Hepatocyte (in vitro differentiated cells): ENCODE data around the gene KCNQ1. TPM values are rescaled to one million over a fixed set of nuclear protein-coding genes. Genes with fewer than 3 reads are reported as not detected.

Experiments
- DNase-seq: peaks from one replicate; pipeline ENCODE4 v3.0.0-alpha.2; 2016; ENCODE audit warnings: low spot score
- H2AFZ ChIP-seq: fragments of 200-600 bp; sonication (generic); 2 replicates; pipeline ENCODE4 v1.6.0; 2016; ENCODE audit warnings: antibody characterized with exemption, mild to moderate bottlenecking
- H3K27ac ChIP-seq: fragments of 200-600 bp; sonication (generic); 2 replicates; pipeline ENCODE4 v1.5.1; 2016; ENCODE audit warnings: mild to moderate bottlenecking
- H3K27me3 ChIP-seq: fragments of 200-600 bp; sonication (generic); 2 replicates; pipeline ENCODE4 v1.6.1; 2016
- H3K36me3 ChIP-seq: fragments of 200-600 bp; sonication (generic); replicated peaks from 2 replicates; pipeline ENCODE4 v1.5.1; 2016; ENCODE audit warnings: low read depth; ENCODE audit not compliant: insufficient read depth
- H3K4me1 ChIP-seq: fragments of 200-600 bp; sonication (generic); 2 replicates; pipeline ENCODE4 v1.5.1; 2016; ENCODE audit warnings: mild to moderate bottlenecking, moderate library complexity; ENCODE audit not compliant: insufficient read depth
- H3K4me2 ChIP-seq: fragments of 200-600 bp; sonication (generic); 2 replicates; pipeline ENCODE4 v1.6.0; 2016
- H3K4me3 ChIP-seq: fragments of 200-600 bp; sonication (generic); 2 replicates; pipeline ENCODE4 v1.5.1; 2016; ENCODE audit warnings: mild to moderate bottlenecking
- H3K79me2 ChIP-seq: fragments of 200-600 bp; sonication (generic); 2 replicates; pipeline ENCODE4 v1.6.0; 2017; ENCODE audit warnings: mild to moderate bottlenecking
- H3K9me2 ChIP-seq: fragments of 200-600 bp; sonication (generic); replicated peaks from 2 replicates; pipeline ENCODE4 v1.6.0; 2017; ENCODE audit warnings: mild to moderate bottlenecking; ENCODE audit not compliant: insufficient read depth
- H3K9me3 ChIP-seq: fragments of 200-600 bp; sonication (generic); 2 replicates; pipeline ENCODE4 v1.5.1; 2016; ENCODE audit warnings: low read depth, mild to moderate bottlenecking
- H4K20me1 ChIP-seq: fragments of 200-600 bp; sonication (generic); 2 replicates; pipeline ENCODE4 v1.6.0; 2016; ENCODE audit warnings: mild to moderate bottlenecking; ENCODE audit not compliant: insufficient read depth, poor library complexity, severe bottlenecking
- CTCF ChIP-seq: fragments of 200-600 bp; sonication (generic); IDR thresholded peaks from 2 replicates; pipeline ENCODE4 v1.5.1; 2016; ENCODE audit warnings: antibody characterized with exemption, mild to moderate bottlenecking; ENCODE audit not compliant: poor library complexity
- EZH2 ChIP-seq: fragments of 200-600 bp; sonication (generic); IDR thresholded peaks from 2 replicates; pipeline ENCODE4 v1.6.1; 2016; ENCODE audit warnings: antibody characterized with exemption, mild to moderate bottlenecking, borderline replicate concordance
- EZH2phosphoT487 ChIP-seq: fragments of 200-600 bp; sonication (generic); IDR thresholded peaks from one replicate; pipeline ENCODE4 v1.6.1; 2018; ENCODE audit warnings: antibody characterized with exemption, mild to moderate bottlenecking, low read depth, moderate library complexity; ENCODE audit not compliant: unreplicated experiment, severe bottlenecking
- WGBS: methylation state at CpG from one replicate; pipeline ENCODE4 v1.1.6; 2016; ENCODE audit warnings: low lambda C conversion rate; ENCODE audit errors: missing lambda C conversion rate; 5-methylcytosine and 5-hydroxymethylcytosine counted together
- polyA plus RNA-seq: library from polyadenylated mRNA; unstranded; fragments of >200 nt; fragmentation: Nextera tagmentation; extraction: Ambion mirVana; gene quantifications from 2 replicates; pipeline ENCODE4 v1.2.1, GENCODE V29; 2016
- total RNA-seq: library from RNA; depleted of rRNA; stranded (reverse); fragments of >200 nt; gene quantifications from 2 replicates; pipeline ENCODE4 v1.2.3, GENCODE V29; 2014

KCNQ1 gene
- total and polyA plus RNA-seq, 2 experiments from 2014 or later = 1.8 to 6.4 TPM

GRCh38 chr11:2671748-2672147 lies 226.9 kb downstream of the KCNQ1 start:
- 93% methylated on average over 3 of the region's 3 CpGs for WGBS
- TF ChIP-seq EZH2 (no peak), EZH2phosphoT487 (no peak), CTCF (no peak)
- no peak overlapping the region for H2AFZ ChIP-seq
- no peak overlapping the region for H3K4me3 ChIP-seq
- no peaks in the 10 kb centered on the region for H3K9me2 ChIP-seq
- no peak for DNase-seq
- H4K20me1 ChIP-seq = peaks cover 63% of the 10 kb centered on the region
- H3K9me3 ChIP-seq = no peaks in the 10 kb centered on the region
- H3K4me1 ChIP-seq = peaks cover 35% of the 10 kb centered on the region
- peaks cover 90% of the 10 kb centered on the region for H3K79me2 ChIP-seq
- no peaks in the 10 kb centered on the region for H3K27me3 ChIP-seq
- H3K36me3 ChIP-seq = no peaks in the 10 kb centered on the region
- H3K4me2 ChIP-seq = no peak overlapping the region
- no peak overlapping the region for H3K27ac ChIP-seq

GRCh38 chr11:2672553-2673249 lies 227.9 kb downstream of the KCNQ1 start:
- 100% methylated on average over 4 of the region's 4 CpGs for WGBS
- peaks cover 31% of the 10 kb centered on the region for H3K4me1 ChIP-seq
- H3K4me3 ChIP-seq = no peak overlapping the region
- no peaks in the 10 kb centered on the region for H3K9me3 ChIP-seq
- H3K27me3 ChIP-seq = no peaks in the 10 kb centered on the region
- H3K27ac ChIP-seq = no peak overlapping the region
- no peak for DNase-seq
- TF ChIP-seq EZH2phosphoT487 (no peak), CTCF (no peak), EZH2 (no peak)
- no peaks in the 10 kb centered on the region for H3K9me2 ChIP-seq
- peaks cover 97% of the 10 kb centered on the region for H3K79me2 ChIP-seq
- H4K20me1 ChIP-seq = peaks cover 71% of the 10 kb centered on the region
- no peak overlapping the region for H2AFZ ChIP-seq
- no peaks in the 10 kb centered on the region for H3K36me3 ChIP-seq
- no peak overlapping the region for H3K4me2 ChIP-seq

GRCh38 chr11:2673250-2673610 lies 228.4 kb downstream of the KCNQ1 start:
- no peak for DNase-seq
- no peak overlapping the region for H2AFZ ChIP-seq
- H3K4me2 ChIP-seq = no peak overlapping the region
- no peak overlapping the region for H3K4me3 ChIP-seq
- no peak overlapping the region for H3K27ac ChIP-seq
- H3K9me3 ChIP-seq = no peaks in the 10 kb centered on the region
- H3K27me3 ChIP-seq = no peaks in the 10 kb centered on the region
- no peaks in the 10 kb centered on the region for H3K36me3 ChIP-seq
- peaks cover 28% of the 10 kb centered on the region for H3K4me1 ChIP-seq
- TF ChIP-seq CTCF (no peak), EZH2phosphoT487 (no peak), EZH2 (no peak)
- 93% methylated on average over 2 of the region's 2 CpGs for whole genome bisulfite sequencing
- peaks cover 97% of the 10 kb centered on the region for H3K79me2 ChIP-seq
- H3K9me2 ChIP-seq = no peaks in the 10 kb centered on the region
- H4K20me1 ChIP-seq = peaks cover 73% of the 10 kb centered on the region
